Spleen (tissue), 7 donors: Measurements from ENCODE around the gene TGM4.
"Not testable (repeated sequence)": the region's sequence is repeated elsewhere in the genome, so short reads cannot be mapped to it uniquely, and the experiment has no call there.

Experiments used
- POLR2A ChIP-seq, 3 donors: fragments of 450-650 bp; IDR thresholded peaks; one replicate each; pipeline ENCODE4 v1.5.1; 2017; ENCODE audit warnings: antibody characterized with exemption in 3 of 3, mild to moderate bottlenecking in 1 of 3
- POLR2AphosphoS5 ChIP-seq, 3 donors: sonication (generic); formaldehyde crosslinking; IDR thresholded peaks; one replicate each; pipeline ENCODE4 v1.5.1; 2017; ENCODE audit warnings: antibody characterized with exemption in 3 of 3
- TF ChIP-seq, protein P1 (sequence below), 11 experiments: fragments of 200-600 bp in 7 of 11; fragments of 450-650 bp in 4 of 11; sonication (generic) in 4 of 11; IDR thresholded peaks in 8 of 11; conservative IDR thresholded peaks in 3 of 11; 1 replicate in 7 of 11; 2 replicates in 4 of 11; pipeline versions ENCODE4 v1.4.0 to v1.8.0; 2016 to 2021; ENCODE audit warnings: antibody characterized with exemption in 11 of 11, inconsistent platforms in 4 of 11, mild to moderate bottlenecking in 1 of 11
- donor health status: DM: no; HTN: no; CAD: no; lungs with moderate emphysema.
- donor health status: DM: no; HTN: no; CAD: no.
- donor health status: DM: no; HTN: no; CAD: no.

DNA sequence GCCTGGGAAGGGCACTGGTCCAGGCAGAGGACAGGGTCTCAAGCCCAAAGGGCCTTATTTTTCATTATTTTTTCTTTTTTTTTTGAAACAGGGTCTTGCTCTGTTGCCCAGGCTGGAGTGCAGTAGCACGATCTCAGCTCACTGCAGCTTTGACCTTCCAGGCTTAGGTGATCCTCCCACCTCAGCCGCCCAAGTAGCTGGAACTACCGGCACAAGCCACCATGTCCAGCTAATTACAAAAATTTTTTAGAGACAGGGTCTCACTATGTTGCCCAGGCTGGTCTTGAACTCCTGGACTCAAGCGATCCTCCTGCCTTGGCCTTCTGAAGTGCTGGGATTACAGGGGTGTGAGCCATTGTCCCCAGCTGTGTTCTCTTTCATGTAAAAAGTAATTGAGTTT, 75.4 kb downstream of the TGM4 start:
- TF ChIP-seq, protein P1, sequence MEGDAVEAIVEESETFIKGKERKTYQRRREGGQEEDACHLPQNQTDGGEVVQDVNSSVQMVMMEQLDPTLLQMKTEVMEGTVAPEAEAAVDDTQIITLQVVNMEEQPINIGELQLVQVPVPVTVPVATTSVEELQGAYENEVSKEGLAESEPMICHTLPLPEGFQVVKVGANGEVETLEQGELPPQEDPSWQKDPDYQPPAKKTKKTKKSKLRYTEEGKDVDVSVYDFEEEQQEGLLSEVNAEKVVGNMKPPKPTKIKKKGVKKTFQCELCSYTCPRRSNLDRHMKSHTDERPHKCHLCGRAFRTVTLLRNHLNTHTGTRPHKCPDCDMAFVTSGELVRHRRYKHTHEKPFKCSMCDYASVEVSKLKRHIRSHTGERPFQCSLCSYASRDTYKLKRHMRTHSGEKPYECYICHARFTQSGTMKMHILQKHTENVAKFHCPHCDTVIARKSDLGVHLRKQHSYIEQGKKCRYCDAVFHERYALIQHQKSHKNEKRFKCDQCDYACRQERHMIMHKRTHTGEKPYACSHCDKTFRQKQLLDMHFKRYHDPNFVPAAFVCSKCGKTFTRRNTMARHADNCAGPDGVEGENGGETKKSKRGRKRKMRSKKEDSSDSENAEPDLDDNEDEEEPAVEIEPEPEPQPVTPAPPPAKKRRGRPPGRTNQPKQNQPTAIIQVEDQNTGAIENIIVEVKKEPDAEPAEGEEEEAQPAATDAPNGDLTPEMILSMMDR (IDR thresholded peaks at IDR 0.05 in 8 of 11, conservative IDR thresholded peaks at IDR 0.05 in 3 of 11): not testable (repeated sequence)
- not testable (repeated sequence) for TF ChIP-seq POLR2A, POLR2AphosphoS5 (IDR thresholded peaks at IDR 0.05)
